HCT116 (cell line): ENCODE data around the gene PRR9. TPM values are rescaled to one million over a fixed set of nuclear protein-coding genes. Genes with fewer than 3 reads are reported as not detected.

ENCODE experiments used
- ATAC-seq: fragments of 200-7000 bp; cut with Tn5 transposase; 2 replicates; pipeline ENCODE4 v1.9.1; 2020; ENCODE audit warnings: mild to moderate bottlenecking, moderate library complexity
- BruUV-seq: library from RNA; stranded (reverse); fragments of 400-500 nt; replicated peaks from 2 replicates; lab custom pipeline; 2021; lab: Mats Ljungman, UMichigan
- CTCF ChIA-PET: fragments of 300-600 bp; sonication (Branson Sonifier 250); formaldehyde crosslinking; loops from one replicate; lab custom pipeline; 2021; ENCODE audit warnings: antibody characterized with exemption; lab: Charles Lee
- POLR2A ChIA-PET: fragments of 300-600, 350-600 bp; sonication (Branson Sonifier 250); formaldehyde crosslinking; loops from one replicate; lab custom pipeline; 2021; ENCODE audit warnings: antibody characterized with exemption; lab: Charles Lee
- RAD21 ChIA-PET, 2 experiments: fragments of 300-600 bp; sonication (Branson Sonifier 250); formaldehyde crosslinking; loops; one replicate each; lab custom pipeline; 2023; ENCODE audit warnings: low total read pairs in 2 of 2; ENCODE audit not compliant: uncharacterized antibody in 2 of 2, unreplicated experiment in 2 of 2, low non-redundant PET in 1 of 2; lab: Charles Lee
- DNase-seq: peaks from one replicate; pipeline ENCODE4 v3.0.0-alpha.2; 2010; ENCODE audit warnings: low read depth, low spot score
- H2AFZ ChIP-seq: fragments of 200-600 bp; shearing (Covaris generic), sonication (generic); 2 replicates; pipeline ENCODE4 v1.6.1; 2017; ENCODE audit warnings: low read depth, mixed run types, mixed read lengths, antibody characterized with exemption, low read length; ENCODE audit not compliant: poor library complexity, severe bottlenecking
- H3K27ac ChIP-seq: 2 replicates; pipeline ENCODE4 v1.5.1; 2012; ENCODE audit warnings: low read depth, low read length
- H3K27me3 ChIP-seq: fragments of 200-600 bp; sonication (generic); 2 replicates; pipeline ENCODE4 v1.6.1; 2016; ENCODE audit warnings: mixed run types, low read length, mixed read lengths; ENCODE audit not compliant: insufficient read depth
- H3K36me3 ChIP-seq, 2 experiments: fragments of 200-500 bp in 1 of 2; fragments of 200-600 bp in 1 of 2; sonication (Bioruptor generic) in 1 of 2; sonication (generic) in 1 of 2; 2 replicates each; pipeline versions ENCODE4 v1.5.1 to v1.6.1; 2014 to 2016; ENCODE audit warnings: low read length in 2 of 2, inconsistent platforms in 1 of 2, mixed read lengths in 1 of 2, mixed run types in 1 of 2; ENCODE audit not compliant: insufficient read depth in 2 of 2, control insufficient read depth in 1 of 2
- H3K4me1 ChIP-seq, 2 experiments: fragments of 200-600 bp in 1 of 2; sonication (generic) in 1 of 2; 2 replicates each; pipeline versions ENCODE4 v1.5.1 to v1.6.1; 2012 to 2017; ENCODE audit warnings: low read length in 2 of 2, inconsistent platforms in 1 of 2, mild to moderate bottlenecking in 1 of 2, mixed read lengths in 1 of 2, mixed run types in 1 of 2, moderate library complexity in 1 of 2; ENCODE audit not compliant: insufficient read depth in 2 of 2, control insufficient read depth in 1 of 2
- H3K4me2 ChIP-seq: fragments of 200-600 bp; sonication (generic); 2 replicates; pipeline ENCODE4 v1.6.1; 2017; ENCODE audit warnings: mixed run types, low read length, mixed read lengths
- H3K4me3 ChIP-seq, 2 experiments: fragments of 200-600 bp in 1 of 2; sonication (generic) in 1 of 2; replicated peaks in 1 of 2; 2 replicates each; pipeline ENCODE4 v1.5.1; 2011 to 2016; ENCODE audit warnings: low read length in 2 of 2, control low read depth in 1 of 2, low read depth in 1 of 2, mild to moderate bottlenecking in 1 of 2, mixed read lengths in 1 of 2, mixed run types in 1 of 2
- H3K79me2 ChIP-seq: fragments of 200-600 bp; sonication (generic); 2 replicates; pipeline ENCODE4 v1.6.1; 2017; ENCODE audit warnings: mild to moderate bottlenecking, mixed run types, low read length, moderate library complexity, mixed read lengths; ENCODE audit not compliant: insufficient read depth
- H3K9ac ChIP-seq: fragments of 200-600 bp; sonication (generic); 2 replicates; pipeline ENCODE4 v1.6.1; 2016; ENCODE audit warnings: low read length, mixed read lengths
- H3K9me2 ChIP-seq: fragments of 200-600 bp; sonication (generic), shearing (Covaris generic); 2 replicates; pipeline ENCODE4 v1.6.1; 2017; ENCODE audit warnings: mixed run types, mild to moderate bottlenecking, moderate library complexity; ENCODE audit not compliant: insufficient read depth
- H3K9me3 ChIP-seq, 2 experiments: fragments of 200-500 bp in 1 of 2; fragments of 200-600 bp in 1 of 2; sonication (Bioruptor generic) in 1 of 2; sonication (generic) in 1 of 2; 2 replicates each; pipeline ENCODE4 v1.6.1; 2014 to 2017; ENCODE audit warnings: low read length in 2 of 2, mixed read lengths in 2 of 2, inconsistent platforms in 1 of 2, low read depth in 1 of 2, mild to moderate bottlenecking in 1 of 2, mixed run types in 1 of 2, moderate library complexity in 1 of 2; ENCODE audit not compliant: control insufficient read depth in 1 of 2, insufficient read depth in 1 of 2
- H4K20me1 ChIP-seq: fragments of 200-600 bp; sonication (generic), shearing (Covaris generic); 2 replicates; pipeline ENCODE4 v1.6.1; 2017; ENCODE audit warnings: mixed run types, mild to moderate bottlenecking, moderate library complexity; ENCODE audit not compliant: insufficient read depth
- CBX3 ChIP-seq: IDR thresholded peaks from 2 replicates; pipeline ENCODE4 v1.6.1; 2012; ENCODE audit warnings: low read depth
- CEBPB ChIP-seq: IDR thresholded peaks from 2 replicates; pipeline ENCODE4 v1.6.1; 2012; ENCODE audit warnings: low read depth
- CTCF ChIP-seq, 3 experiments: fragments of 200-600 bp in 1 of 3; sonication (generic) in 1 of 3; IDR thresholded peaks in 2 of 3; conservative IDR thresholded peaks in 1 of 3; 2 replicates each; pipeline ENCODE4 v1.5.1; 2012 to 2017; ENCODE audit warnings: low read depth in 2 of 3, low read length in 2 of 3, antibody characterized with exemption in 1 of 3, borderline replicate concordance in 1 of 3, control low read depth in 1 of 3, mild to moderate bottlenecking in 1 of 3, mixed read lengths in 1 of 3, mixed run types in 1 of 3, moderate library complexity in 1 of 3; ENCODE audit not compliant: insufficient read depth in 1 of 3
- EGR1 ChIP-seq: IDR thresholded peaks from 2 replicates; pipeline ENCODE4 v1.6.1; 2012; ENCODE audit warnings: low read depth
- ELF1 ChIP-seq: IDR thresholded peaks from 2 replicates; pipeline ENCODE4 v1.6.1; 2012; ENCODE audit warnings: low read depth, borderline replicate concordance
- EZH2 ChIP-seq: fragments of 200-600 bp; sonication (generic); IDR thresholded peaks from 2 replicates; pipeline ENCODE4 v1.6.1; 2017; ENCODE audit warnings: antibody characterized with exemption, mixed run types
- EZH2phosphoT487 ChIP-seq: fragments of 200-600 bp; IDR thresholded peaks from 2 replicates; pipeline ENCODE4 v1.6.1; 2018; ENCODE audit warnings: antibody characterized with exemption, borderline replicate concordance
- MAX ChIP-seq: IDR thresholded peaks from 2 replicates; pipeline ENCODE4 v1.6.1; 2012
- POLR2A ChIP-seq: IDR thresholded peaks from 2 replicates; pipeline ENCODE4 v1.7.0; 2011; ENCODE audit warnings: borderline replicate concordance; ENCODE audit not compliant: insufficient read depth, insufficient read length; ENCODE audit errors: extremely low read depth
- POLR2AphosphoS5 ChIP-seq: IDR thresholded peaks from 2 replicates; pipeline ENCODE4 v1.6.1; 2011; ENCODE audit warnings: mild to moderate bottlenecking, low read depth, low read length, moderate library complexity
- RAD21 ChIP-seq: IDR thresholded peaks from 2 replicates; pipeline ENCODE4 v1.6.1; 2012; ENCODE audit warnings: low read depth, mild to moderate bottlenecking
- REST ChIP-seq: IDR thresholded peaks from 2 replicates; pipeline ENCODE4 v1.6.1; 2012; ENCODE audit warnings: low read depth
- SIN3A ChIP-seq: IDR thresholded peaks from 2 replicates; pipeline ENCODE4 v1.6.1; 2012; ENCODE audit warnings: low read depth
- SP1 ChIP-seq: IDR thresholded peaks from 2 replicates; pipeline ENCODE4 v1.6.1; 2012; ENCODE audit warnings: low read depth
- SRF ChIP-seq: IDR thresholded peaks from 2 replicates; pipeline ENCODE4 v1.6.1; 2012; ENCODE audit warnings: low read depth
- YY1 ChIP-seq: IDR thresholded peaks from 2 replicates; pipeline ENCODE4 v1.6.1; 2011; ENCODE audit warnings: low read length, low read depth, moderate library complexity, mild to moderate bottlenecking; ENCODE audit not compliant: insufficient replicate concordance; ENCODE audit errors: extremely low read depth
- intact Hi-C: fragments of 100-400 bp; cut with micrococcal nuclease; formaldehyde crosslinking; loops from 2 replicates; pipeline ENCODE4 v1.10.0; 2022
- total RNA-seq: library from RNA; stranded (reverse); gene quantifications from one replicate; pipeline ENCODE4 v1.2.1, GENCODE V29; 2021; ENCODE audit not compliant: unreplicated experiment

PRR9 gene
- total RNA-seq, 1 experiment from 2014 or later = not detected

- DNase-seq (no peak), ATAC-seq (no peak)
- no peak overlapping the region for H3K4me3 ChIP-seq
- H3K4me2 ChIP-seq = no peak overlapping the region
- no peaks in the 10 kb centered on the region; a peak in 1 of 4 replicates for H3K9me3 ChIP-seq
- no TSS peak for BruUV-seq
- peaks cover 52% of the 10 kb centered on the region for H3K27me3 ChIP-seq
- no peaks in the 10 kb centered on the region for H3K36me3 ChIP-seq
- no peak overlapping the region for H3K9ac ChIP-seq
- CTCF ChIA-PET = no interaction called here
- no peaks in the 10 kb centered on the region for H3K4me1 ChIP-seq
- no peaks in the 10 kb centered on the region for H3K79me2 ChIP-seq
- no peak overlapping the region for H3K27ac ChIP-seq
- no peak overlapping the region for H2AFZ ChIP-seq
- TF ChIP-seq CEBPB (no peak), SIN3A (no peak), EZH2phosphoT487 (no peak), SRF (no peak), RAD21 (no peak), CBX3 (no peak), POLR2A (no peak), CTCF (IDR thresholded peaks at IDR 0.05 in 2 of 3, conservative IDR thresholded peaks at IDR 0.05 in 1 of 3; ENCODE audit: borderline replicate concordance in 1 of 3, insufficient read depth in 1 of 3, low read depth in 2 of 3, low read length in 2 of 3) (no peak), EZH2 (no peak), EGR1 (no peak), MAX (no peak), POLR2AphosphoS5 (no peak), ELF1 (no peak), SP1 (no peak), REST (no peak), YY1 (no peak)
- TF ChIP-seq, all 23 proteins: peak for 0
- POLR2A ChIA-PET = no interaction called here
- H4K20me1 ChIP-seq = no peaks in the 10 kb centered on the region
- intact Hi-C loops = no loop called here
- RAD21 ChIA-PET = no interaction called here
- H3K9me2 ChIP-seq = no peaks in the 10 kb centered on the region; the same call in 1 of the 2 replicates
Measured at GRCh38 chr1:153246825-153247224, 29.4 kb downstream of the PRR9 start.
